Fibroblast of the aortic adventitia (primary cell): ENCODE measurements around the gene SEC22C. TPM values are rescaled to one million over a fixed set of nuclear protein-coding genes. Genes with fewer than 3 reads are reported as not detected.
"Not testable (repeated sequence)": the region's sequence is repeated elsewhere in the genome, so short reads cannot be mapped to it uniquely, and the experiment has no call there.

Source experiments
- DNase-seq: peaks from one replicate; pipeline ENCODE4 v3.0.0-alpha.2; 2010; ENCODE audit warnings: low read depth
- H3K4me3 ChIP-seq: 2 replicates; pipeline ENCODE4 v1.5.1; 2011; ENCODE audit warnings: low read depth, mild to moderate bottlenecking, control low read depth, low read length, moderate library complexity
- CTCF ChIP-seq: IDR thresholded peaks from 2 replicates; pipeline ENCODE4 v1.5.1; 2011; ENCODE audit warnings: mild to moderate bottlenecking, low read length, control low read depth, inconsistent platforms; ENCODE audit not compliant: insufficient read depth
- total RNA-seq: library from RNA; depleted of rRNA; stranded (reverse); fragments of >200 nt; gene quantifications from 2 replicates; pipeline ENCODE4 v1.2.3, GENCODE V29; 2012; ENCODE audit warnings: low replicate concordance

SEC22C gene
- total RNA-seq, 1 donor = 71.9 TPM

DNA sequence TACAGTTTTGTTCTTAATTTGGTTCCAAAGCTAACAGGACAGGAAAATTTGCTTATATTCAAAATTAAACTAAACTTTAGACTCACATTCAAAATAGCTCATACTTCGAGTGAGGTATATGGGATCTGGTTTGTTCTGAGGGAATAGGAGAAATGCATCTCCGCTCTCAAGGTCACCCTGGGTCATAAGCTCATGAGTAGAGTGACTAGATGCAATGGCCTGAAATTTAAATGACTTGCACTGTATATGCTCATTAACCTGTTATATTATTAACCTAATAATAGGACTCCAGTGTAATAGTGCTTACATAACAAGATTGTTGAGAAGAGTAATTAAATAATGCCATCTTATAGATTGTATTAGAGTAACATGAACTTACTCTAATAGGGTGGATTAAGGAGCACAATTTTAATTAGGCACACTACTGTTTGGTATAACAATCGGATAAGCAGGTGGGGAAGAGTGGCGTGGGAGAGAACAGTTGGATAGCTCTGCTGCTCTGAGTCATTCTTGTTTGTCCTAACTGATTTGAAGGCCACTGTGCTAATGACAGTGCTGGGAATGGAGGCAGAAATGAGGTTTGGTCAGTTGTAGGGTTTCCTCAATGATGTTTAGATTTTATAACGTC lies 23.9 kb upstream of the SEC22C start:
- DNase-seq = no peak
- no peak overlapping the region for H3K4me3 ChIP-seq
- no peak for TF ChIP-seq CTCF

DNA sequence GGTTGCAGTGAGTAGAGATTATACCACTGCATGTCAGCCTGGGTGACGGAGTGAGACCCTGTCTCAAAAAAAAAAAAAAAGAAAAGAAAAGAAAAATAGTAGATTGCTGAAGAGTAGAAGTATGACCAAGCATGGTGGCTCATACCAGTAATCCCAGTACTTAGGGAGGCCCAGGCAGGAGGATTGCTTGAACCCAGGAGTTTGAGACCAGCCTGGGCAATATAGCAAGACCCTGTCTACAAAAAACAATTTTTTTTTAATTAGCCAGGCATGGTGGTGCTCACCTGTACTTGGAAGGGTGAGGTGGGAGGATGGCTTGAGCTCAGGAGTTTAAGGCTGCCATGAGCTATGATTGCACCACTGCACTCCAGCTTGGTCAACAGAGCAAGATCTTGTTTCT lies 21.2 kb upstream of the SEC22C start:
- no peak overlapping the region for H3K4me3 ChIP-seq
- DNase-seq = no peak
- TF ChIP-seq CTCF = no peak

DNA sequence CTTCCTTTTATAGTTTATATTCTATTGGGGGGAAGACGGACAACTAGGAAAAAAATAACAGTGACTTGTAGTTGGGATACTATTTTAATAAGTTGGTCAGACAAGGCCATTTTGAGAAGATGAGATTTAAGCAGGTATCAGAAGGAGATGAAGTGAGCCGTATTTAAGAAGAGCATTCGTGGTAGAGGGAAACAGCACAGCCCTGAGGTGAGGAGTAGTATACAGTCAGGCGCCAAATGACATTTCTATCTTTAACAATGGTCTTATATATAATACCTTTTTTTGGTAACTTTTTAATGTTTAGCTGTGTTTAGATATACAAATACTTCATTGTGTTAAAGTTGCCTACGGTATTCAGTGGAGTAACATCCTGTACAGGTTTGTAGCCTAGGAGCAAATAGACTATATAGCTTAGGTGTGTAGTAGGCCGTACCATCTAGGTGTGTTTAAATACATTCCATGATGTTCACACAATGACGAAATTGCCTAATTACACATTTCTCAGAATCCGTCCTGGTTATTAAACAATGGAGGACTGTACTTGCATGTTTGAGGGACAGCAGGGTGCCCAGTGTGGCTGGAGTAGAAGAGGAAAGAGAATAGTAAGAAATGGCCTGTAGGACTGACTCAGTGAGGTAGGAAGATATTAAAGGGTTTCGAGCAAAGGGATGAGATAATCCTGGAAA lies 20.3 kb upstream of the SEC22C start:
- no peak for DNase-seq
- peak overlapping the region; percentile 85 for H3K4me3 ChIP-seq
- no peak for TF ChIP-seq CTCF

DNA sequence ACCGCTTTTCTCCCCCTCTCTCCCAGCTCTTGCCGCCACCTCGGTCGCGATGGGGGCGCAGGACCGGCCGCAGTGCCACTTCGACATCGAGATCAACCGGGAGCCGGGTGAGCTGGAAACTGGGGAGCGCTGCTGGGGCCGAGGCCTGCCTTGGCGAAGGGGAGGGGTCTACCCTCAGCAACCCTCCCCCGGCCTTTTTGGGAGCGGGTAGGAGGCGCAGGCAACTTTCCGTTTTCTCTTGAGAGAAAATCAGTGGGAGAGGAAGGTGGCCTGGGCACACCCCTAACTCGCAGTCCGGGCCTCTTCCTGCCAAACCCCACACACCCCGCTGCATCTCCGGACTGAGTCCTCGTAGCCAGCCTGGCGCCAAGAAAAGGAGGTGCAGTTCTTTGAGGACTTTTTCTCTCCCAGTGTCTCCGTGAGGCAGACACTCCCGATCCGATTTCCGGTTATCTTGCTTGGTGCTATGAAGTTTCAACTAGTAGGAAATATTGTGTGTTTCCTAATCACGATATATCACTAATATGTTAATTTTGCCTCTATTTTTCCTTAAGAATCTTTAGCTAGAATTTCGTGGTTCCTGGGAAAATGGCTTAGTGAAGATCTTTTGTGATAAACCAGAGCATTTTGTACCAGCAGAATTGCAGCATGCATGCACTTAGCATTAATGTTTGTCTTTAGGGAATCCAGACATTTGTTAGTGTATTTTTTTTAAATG lies 19.4 kb upstream of the SEC22C start:
- peak overlapping the region; percentile 85 for H3K4me3 ChIP-seq
- peak; percentile 17 for TF ChIP-seq CTCF
- DNase-seq = peak; percentile 60

GRCh38 chr3:42600111-42600957 lies 18.6 kb upstream of the SEC22C start, which contains the start of gene NKTR:
Gene NKTR (plus strand): TSS chr3:42600686. CDS start chr3:42601007, 321 bp downstream.
- peak within 1 kb of the TSS; percentile 85 for H3K4me3 ChIP-seq
- peak; percentile 96 for DNase-seq
- no peak for TF ChIP-seq CTCF

- not testable (repeated sequence) for DNase-seq, H3K4me3 ChIP-seq
Measured at GRCh38 chr3:42597098-42597497, 15.3 kb upstream of the SEC22C start.
